CD4-positive, alpha-beta T cell (primary cell): ENCODE results near the gene DDC. TPM values are rescaled to one million over a fixed set of nuclear protein-coding genes. Genes with fewer than 3 reads are reported as not detected.

Experiments
- ATAC-seq: fragments of 200-7000 bp; cut with Tn5 transposase; one replicate; pipeline ENCODE4 v1.10.0; 2022; ENCODE audit warnings: mild to moderate bottlenecking; ENCODE audit not compliant: poor library complexity
- CTCF ChIA-PET: fragments of 350-600 bp; sonication (Branson Sonifier 250); formaldehyde crosslinking; loops from one replicate; lab custom pipeline; 2021; ENCODE audit warnings: antibody characterized with exemption, inconsistent platforms; lab: Charles Lee
- POLR2A ChIA-PET: fragments of 350-600 bp; sonication (Branson Sonifier 250); formaldehyde crosslinking; loops from one replicate; lab custom pipeline; 2021; ENCODE audit warnings: antibody characterized with exemption, inconsistent platforms; lab: Charles Lee
- DNase-seq, 14 experiments: peaks; one replicate each; pipeline ENCODE4 v3.0.0-alpha.2; 2013 to 2020; ENCODE audit warnings: mixed read lengths in 2 of 14
- H3K27ac ChIP-seq, 2 donors: one replicate each; pipeline versions ENCODE4 v1.5.1 to v1.7.0; 2013; ENCODE audit warnings: low read length in 2 of 2, low read depth in 1 of 2, mild to moderate bottlenecking in 1 of 2
- H3K27me3 ChIP-seq, 2 experiments: 1 replicate in 1 of 2; 2 replicates in 1 of 2; pipeline versions ENCODE4 v1.6.1 to v1.7.0; 2013; ENCODE audit warnings: low read length in 2 of 2, control low read depth in 1 of 2, mild to moderate bottlenecking in 1 of 2, moderate library complexity in 1 of 2; ENCODE audit not compliant: insufficient read depth in 2 of 2, control insufficient read depth in 1 of 2
- H3K36me3 ChIP-seq: one replicate; pipeline ENCODE4 v1.6.1; 2013; ENCODE audit warnings: low read length, control low read depth; ENCODE audit not compliant: insufficient read depth
- H3K4me1 ChIP-seq: one replicate; pipeline ENCODE4 v1.6.1; 2013; ENCODE audit warnings: low read length, control low read depth; ENCODE audit not compliant: insufficient read depth
- H3K4me3 ChIP-seq: one replicate; pipeline ENCODE4 v1.5.1; 2013; ENCODE audit warnings: mild to moderate bottlenecking, low read length, moderate library complexity
- H3K9me3 ChIP-seq, 2 experiments: 1 replicate in 1 of 2; 2 replicates in 1 of 2; pipeline versions ENCODE4 v1.6.1 to v1.7.0; 2013; ENCODE audit warnings: low read length in 2 of 2, mild to moderate bottlenecking in 2 of 2, control low read depth in 1 of 2, moderate library complexity in 1 of 2; ENCODE audit not compliant: control insufficient read depth in 1 of 2, insufficient read depth in 1 of 2
- H3K27ac Mint-ChIP-seq: one replicate; pipeline ENCODE4 v1.8.0; 2020; ENCODE audit warnings: mixed read lengths
- H3K27me3 Mint-ChIP-seq: one replicate; pipeline ENCODE4 v1.8.0; 2021; ENCODE audit warnings: mixed read lengths
- H3K36me3 Mint-ChIP-seq: one replicate; pipeline ENCODE4 v1.8.0; 2021; ENCODE audit warnings: low read depth, mixed read lengths
- H3K4me1 Mint-ChIP-seq: one replicate; pipeline ENCODE4 v1.8.0; 2021; ENCODE audit warnings: low read depth, mixed read lengths
- H3K4me3 Mint-ChIP-seq: one replicate; pipeline ENCODE4 v1.8.0; 2020; ENCODE audit warnings: mild to moderate bottlenecking, mixed read lengths
- H3K9me3 Mint-ChIP-seq: one replicate; pipeline ENCODE4 v1.8.0; 2020; ENCODE audit warnings: mixed read lengths
- intact Hi-C, 2 experiments: fragments of 100-400 bp; cut with DNase I in 1 of 2; cut with micrococcal nuclease in 1 of 2; formaldehyde crosslinking; loops; one replicate each; pipeline versions ENCODE4 v1.15.1 to v1.9.0; 2023 to 2025; cut with DNase I, micrococcal nuclease
- total RNA-seq, 174 experiments: library from RNA in 2 of 174; stranded (reverse) in 2 of 174; gene quantifications; one replicate each; pipeline ENCODE4 v1.2.3 and lab custom pipeline; 2021 to 2026
- TF ChIP-seq, protein P1 (sequence below): fragments of 200-600 bp; IDR thresholded peaks from one replicate; pipeline ENCODE4 v1.8.0; 2022; ENCODE audit warnings: antibody characterized with exemption, mild to moderate bottlenecking

The DDC gene
- total RNA-seq, 2 experiments from 2014 or later: not detected

DNA sequence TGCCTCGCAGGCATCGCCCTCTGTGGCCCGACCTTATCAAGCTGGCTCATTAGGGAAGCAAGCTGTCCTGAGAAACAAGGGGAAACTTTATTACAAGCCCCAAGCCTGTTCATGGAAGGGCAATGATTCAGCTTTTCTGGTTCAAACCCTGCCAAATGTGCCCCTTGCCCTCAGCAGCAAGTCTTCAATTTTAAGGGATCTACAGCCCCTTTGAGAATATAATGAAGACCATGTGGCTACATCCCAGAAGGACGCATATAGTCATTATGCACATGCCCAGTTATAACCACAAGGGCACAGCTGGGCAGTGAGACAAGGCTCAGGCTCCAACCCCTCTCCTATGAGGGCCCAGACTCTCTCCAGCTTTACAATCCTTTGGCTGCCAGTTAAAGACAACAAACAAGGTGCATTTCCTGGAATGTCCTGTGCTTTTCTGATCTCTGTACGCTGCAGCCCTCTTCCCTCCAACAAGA, 56.7 kb downstream of the DDC start:
- Mint-ChIP-seq H3K36me3 (no peaks in the 10 kb centered on the region), H3K9me3 (no peaks in the 10 kb centered on the region), H3K27ac (no peak overlapping the region), H3K4me1 (no peaks in the 10 kb centered on the region), H3K27me3 (peaks cover 20% of the 10 kb centered on the region), H3K4me3 (no peak overlapping the region)
- H3K9me3 ChIP-seq: no peaks in the 10 kb centered on the region
- no peaks in the 10 kb centered on the region for H3K36me3 ChIP-seq
- DNase-seq (no peak), ATAC-seq (no peak)
- intact Hi-C loops: no loop called here
- no peak overlapping the region for H3K27ac ChIP-seq
- no peaks in the 10 kb centered on the region for H3K4me1 ChIP-seq
- no peaks in the 10 kb centered on the region for H3K27me3 ChIP-seq
- POLR2A ChIA-PET: no interaction called here
- CTCF ChIA-PET: no interaction called here
- TF ChIP-seq, protein P1, sequence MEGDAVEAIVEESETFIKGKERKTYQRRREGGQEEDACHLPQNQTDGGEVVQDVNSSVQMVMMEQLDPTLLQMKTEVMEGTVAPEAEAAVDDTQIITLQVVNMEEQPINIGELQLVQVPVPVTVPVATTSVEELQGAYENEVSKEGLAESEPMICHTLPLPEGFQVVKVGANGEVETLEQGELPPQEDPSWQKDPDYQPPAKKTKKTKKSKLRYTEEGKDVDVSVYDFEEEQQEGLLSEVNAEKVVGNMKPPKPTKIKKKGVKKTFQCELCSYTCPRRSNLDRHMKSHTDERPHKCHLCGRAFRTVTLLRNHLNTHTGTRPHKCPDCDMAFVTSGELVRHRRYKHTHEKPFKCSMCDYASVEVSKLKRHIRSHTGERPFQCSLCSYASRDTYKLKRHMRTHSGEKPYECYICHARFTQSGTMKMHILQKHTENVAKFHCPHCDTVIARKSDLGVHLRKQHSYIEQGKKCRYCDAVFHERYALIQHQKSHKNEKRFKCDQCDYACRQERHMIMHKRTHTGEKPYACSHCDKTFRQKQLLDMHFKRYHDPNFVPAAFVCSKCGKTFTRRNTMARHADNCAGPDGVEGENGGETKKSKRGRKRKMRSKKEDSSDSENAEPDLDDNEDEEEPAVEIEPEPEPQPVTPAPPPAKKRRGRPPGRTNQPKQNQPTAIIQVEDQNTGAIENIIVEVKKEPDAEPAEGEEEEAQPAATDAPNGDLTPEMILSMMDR: no peak
- no peak overlapping the region for H3K4me3 ChIP-seq

DNA sequence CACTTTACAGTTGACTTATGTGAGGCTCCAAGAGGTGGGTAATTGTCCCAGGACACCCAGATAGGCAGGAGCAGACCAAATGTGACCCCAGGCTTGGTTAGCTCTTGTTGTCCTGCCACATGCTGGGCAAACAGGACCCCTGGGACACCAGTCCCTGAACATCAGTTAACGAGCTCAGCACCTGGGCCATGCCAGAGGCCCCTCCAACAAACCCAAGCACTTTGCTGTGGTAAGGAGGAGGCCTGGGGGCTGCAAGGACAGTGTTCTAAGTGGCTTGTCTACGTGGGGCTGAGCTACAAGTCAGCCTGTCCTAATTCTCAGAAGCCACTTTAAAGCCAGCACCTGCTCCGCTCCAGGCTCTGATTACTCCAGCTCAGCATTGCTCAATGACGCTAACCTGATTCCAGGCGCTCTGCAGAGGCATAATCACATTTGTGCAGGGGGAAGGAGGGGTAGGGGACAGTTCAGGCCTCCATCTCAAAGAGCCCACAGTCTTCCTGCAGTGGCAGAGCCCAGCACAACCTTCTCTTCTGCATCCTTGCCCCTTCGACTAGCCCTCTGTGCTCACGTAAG, 57.2 kb downstream of the DDC start:
- POLR2A ChIA-PET: no interaction called here

DNA sequence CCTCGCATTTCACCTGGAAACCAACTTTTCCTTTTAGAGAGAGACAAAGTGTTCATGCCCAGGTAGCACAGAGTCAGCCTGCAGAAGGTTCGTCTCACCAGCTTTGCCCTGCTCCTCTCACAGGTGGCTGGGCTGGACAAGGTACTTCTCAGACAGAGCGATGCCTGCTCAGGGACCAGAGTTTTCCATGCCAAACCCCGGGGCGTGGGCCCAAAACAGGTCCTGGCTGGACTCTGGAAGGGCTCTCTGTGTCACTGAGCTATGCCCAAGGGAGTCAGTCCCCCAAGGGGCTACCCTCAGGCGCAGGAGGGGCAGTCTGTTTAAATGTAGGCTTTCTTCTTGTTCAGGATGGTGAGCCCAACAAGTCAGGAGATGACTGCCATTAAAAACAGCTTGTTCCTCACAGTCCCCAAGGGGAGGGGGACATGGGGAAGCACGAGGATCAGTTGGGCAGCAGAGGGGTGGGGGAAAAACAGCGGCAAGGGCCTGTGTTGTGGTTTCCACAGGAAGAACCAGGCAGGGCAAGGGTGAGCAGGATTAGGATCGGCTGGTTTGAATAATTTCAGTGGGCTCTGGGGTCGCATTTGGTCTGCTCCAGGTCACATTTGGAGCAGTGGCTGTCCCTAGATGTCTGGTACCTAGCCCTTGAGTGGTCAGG, 59.5 kb downstream of the DDC start:
- ATAC-seq: no peak
- intact Hi-C loops: no loop called here
- H3K4me3 ChIP-seq: no peak overlapping the region
- Mint-ChIP-seq H3K36me3 (no peaks in the 10 kb centered on the region), H3K27me3 (peaks cover 11% of the 10 kb centered on the region), H3K4me1 (no peaks in the 10 kb centered on the region), H3K4me3 (no peak overlapping the region), H3K9me3 (peaks cover 2% of the 10 kb centered on the region), H3K27ac (no peak overlapping the region)
- no peak for DNase-seq
- TF ChIP-seq, protein P1: no peak
- ChIA-PET CTCF (no interaction called here), POLR2A (no interaction called here)
- no peaks in the 10 kb centered on the region for H3K36me3 ChIP-seq
- no peak overlapping the region for H3K27ac ChIP-seq
- H3K4me1 ChIP-seq: no peaks in the 10 kb centered on the region
- H3K27me3 ChIP-seq: no peaks in the 10 kb centered on the region
- peaks cover 0 to 4% of the 10 kb centered on the region in 2 experiments for H3K9me3 ChIP-seq

More for the DNA sequence above, 57.2 kb downstream of the DDC start:
- no peaks in the 10 kb centered on the region for H3K36me3 Mint-ChIP-seq
- H3K36me3 ChIP-seq: no peaks in the 10 kb centered on the region
- TF ChIP-seq, protein P1: no peak
- H3K4me3 Mint-ChIP-seq: no peak overlapping the region
- CTCF ChIA-PET: no interaction called here
- H3K4me1 ChIP-seq: no peaks in the 10 kb centered on the region
- H3K4me1 Mint-ChIP-seq: no peaks in the 10 kb centered on the region
- no peak overlapping the region for H3K27ac ChIP-seq
- no peaks in the 10 kb centered on the region for H3K9me3 ChIP-seq
- peaks cover 18% of the 10 kb centered on the region for H3K27me3 Mint-ChIP-seq
- no peaks in the 10 kb centered on the region for H3K27me3 ChIP-seq
- no peak overlapping the region for H3K27ac Mint-ChIP-seq
- ATAC-seq: no peak
- intact Hi-C loops: no loop called here
- DNase-seq: no peak
- H3K4me3 ChIP-seq: no peak overlapping the region
- no peaks in the 10 kb centered on the region for H3K9me3 Mint-ChIP-seq
